Measurements from ENCODE around the gene OLFM4. TPM values are rescaled to one million over a fixed set of nuclear protein-coding genes. Genes with fewer than 3 reads are reported as not detected.

Gene OLFM4
- total and polyA plus RNA-seq, 4 experiments from 2014 or later = not detected

DNA sequence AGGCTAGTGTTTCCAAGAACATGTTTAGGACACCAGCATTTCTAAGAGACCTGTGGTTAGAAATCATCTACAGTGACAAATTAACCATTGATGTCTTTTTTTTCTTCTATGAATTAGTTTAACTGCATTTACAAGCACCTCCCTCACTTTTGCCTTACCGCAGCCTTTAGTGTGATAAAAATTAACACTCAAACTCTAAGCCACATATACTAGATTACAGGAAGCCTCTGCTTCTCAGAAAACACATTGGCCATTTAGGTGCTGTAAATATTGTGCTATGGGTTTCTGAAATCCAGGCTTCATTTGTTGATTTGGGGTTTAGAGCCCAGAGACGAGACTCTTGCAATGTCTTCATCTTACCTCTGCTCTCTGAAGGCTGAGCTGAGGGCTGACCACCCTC lies 34.6 kb upstream of the OLFM4 start:
- Mint-ChIP-seq H3K4me1 (no peaks in the 10 kb centered on the region), H3K4me3 (no peak overlapping the region), H3K27me3 (peaks cover 0 to 7% of the 10 kb centered on the region in 2 donors), H3K27ac (no peak overlapping the region), H3K36me3 (no peaks in the 10 kb centered on the region), H3K9me3 (peaks cover 0 to 2% (median 0%) of the 10 kb centered on the region in 8 donors)
- Histone ChIP-seq H3K27me3 (ENCODE audit: insufficient read depth, low read length) (no peaks in the 10 kb centered on the region), H3K4me1 (ENCODE audit: insufficient read depth, low read length) (no peaks in the 10 kb centered on the region), H3K36me3 (ENCODE audit: insufficient read depth, low read length) (no peaks in the 10 kb centered on the region), H3K9me3 (ENCODE audit: control insufficient read depth in 1 of 2, low read length in 2 of 2) (no peaks in the 10 kb centered on the region), H3K27ac (ENCODE audit: low read depth, low read length) (no peak overlapping the region), H3K4me3 (ENCODE audit: low read length in 2 of 2) (no peak overlapping the region)
- intact Hi-C loops (cut with micrococcal nuclease) = no loop called here
- ChIA-PET POLR2A (ENCODE audit: partially characterized antibody) (no interaction called here), CTCF (ENCODE audit: partially characterized antibody) (interaction anchor here (3.3 kb wide), 1 partner anchor 25 kb away, joined by 14 read pairs; no protein-coding TSS in a partner anchor)
- no peak for DNase-seq

DNA sequence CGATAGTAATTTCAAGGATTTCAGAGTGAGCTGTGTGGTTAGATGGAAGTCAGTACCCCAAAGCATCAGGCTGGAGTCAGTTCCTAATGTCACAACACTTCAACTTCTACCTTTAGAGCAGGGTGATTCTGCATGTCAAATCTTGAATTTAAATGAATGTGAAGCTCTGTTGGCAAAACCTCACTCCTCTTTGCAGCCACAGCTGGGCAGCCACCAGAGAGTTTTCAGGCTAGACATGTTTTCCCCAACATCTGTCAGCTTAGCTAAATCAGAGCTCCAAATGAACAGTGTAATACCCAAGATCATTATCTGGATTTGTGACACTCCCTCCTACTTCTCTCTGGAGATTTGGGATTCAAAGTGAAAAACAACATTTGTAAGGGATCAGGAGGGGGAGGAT lies 33.7 kb upstream of the OLFM4 start:
- no peak for DNase-seq
- CTCF ChIA-PET (ENCODE audit: partially characterized antibody) = interaction anchor here (3.3 kb wide), 1 partner anchor 26 kb away, joined by 14 read pairs; no protein-coding TSS in a partner anchor
- no peaks in the 10 kb centered on the region for H3K36me3 Mint-ChIP-seq
- no peak overlapping the region for H3K27ac ChIP-seq (ENCODE audit: low read depth, low read length)
- no peaks in the 10 kb centered on the region for H3K27me3 ChIP-seq (ENCODE audit: insufficient read depth, low read length)
- no peak overlapping the region for H3K4me3 Mint-ChIP-seq
- H3K9me3 Mint-ChIP-seq = peaks cover 0 to 2% (median 0%) of the 10 kb centered on the region in 8 donors
- H3K9me3 ChIP-seq (ENCODE audit: control insufficient read depth in 1 of 2, low read length in 2 of 2) = no peaks in the 10 kb centered on the region
- no peak overlapping the region for H3K27ac Mint-ChIP-seq
- H3K4me1 ChIP-seq (ENCODE audit: insufficient read depth, low read length) = no peaks in the 10 kb centered on the region
- intact Hi-C loops (cut with micrococcal nuclease) = no loop called here
- H3K27me3 Mint-ChIP-seq = peaks cover 0 to 7% of the 10 kb centered on the region in 2 donors
- peaks cover 0 to 3% (median 0%) of the 10 kb centered on the region in 4 donors for H3K4me1 Mint-ChIP-seq
- POLR2A ChIA-PET (ENCODE audit: partially characterized antibody) = no interaction called here
- no peaks in the 10 kb centered on the region for H3K36me3 ChIP-seq (ENCODE audit: insufficient read depth, low read length)
- no peak overlapping the region for H3K4me3 ChIP-seq (ENCODE audit: low read length in 2 of 2)

DNA sequence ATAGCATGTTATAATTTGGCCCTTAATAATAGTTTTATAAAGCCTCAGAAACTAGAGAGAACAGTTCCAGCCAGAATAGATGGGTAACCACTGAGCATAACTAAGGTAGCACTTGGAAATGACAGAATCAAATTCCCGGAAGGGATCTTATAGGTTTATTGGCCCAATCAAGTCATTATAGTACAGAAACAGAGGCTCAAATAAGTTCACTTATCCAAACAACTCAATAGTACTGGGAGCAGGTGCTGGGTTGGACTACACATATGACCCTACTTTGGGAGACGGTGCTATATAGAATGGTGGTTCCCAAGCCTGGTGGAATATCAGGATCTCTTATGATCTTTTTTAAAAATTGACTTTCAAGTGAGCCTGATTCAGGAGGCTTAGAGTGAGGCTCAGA lies 32.7 kb upstream of the OLFM4 start:
- no peak overlapping the region for H3K27ac ChIP-seq (ENCODE audit: low read depth, low read length)
- no peak overlapping the region for H3K4me3 ChIP-seq (ENCODE audit: low read length in 2 of 2)
- Mint-ChIP-seq H3K27ac (no peak overlapping the region), H3K9me3 (peaks cover 0 to 5% (median 0%) of the 10 kb centered on the region in 8 donors), H3K36me3 (no peaks in the 10 kb centered on the region), H3K4me3 (no peak overlapping the region), H3K27me3 (peaks cover 0 to 6% of the 10 kb centered on the region in 2 donors), H3K4me1 (peaks cover 0 to 3% (median 0%) of the 10 kb centered on the region in 4 donors)
- intact Hi-C loops (cut with micrococcal nuclease) = no loop called here
- H3K27me3 ChIP-seq (ENCODE audit: insufficient read depth, low read length) = no peaks in the 10 kb centered on the region
- ChIA-PET CTCF (ENCODE audit: partially characterized antibody) (interaction anchor here (3.3 kb wide), 1 partner anchor 27 kb away, joined by 14 read pairs; no protein-coding TSS in a partner anchor), POLR2A (ENCODE audit: partially characterized antibody) (no interaction called here)
- no peaks in the 10 kb centered on the region for H3K9me3 ChIP-seq (ENCODE audit: control insufficient read depth in 1 of 2, low read length in 2 of 2)
- no peak for DNase-seq
- H3K36me3 ChIP-seq (ENCODE audit: insufficient read depth, low read length) = no peaks in the 10 kb centered on the region
- H3K4me1 ChIP-seq (ENCODE audit: insufficient read depth, low read length) = no peaks in the 10 kb centered on the region

DNA sequence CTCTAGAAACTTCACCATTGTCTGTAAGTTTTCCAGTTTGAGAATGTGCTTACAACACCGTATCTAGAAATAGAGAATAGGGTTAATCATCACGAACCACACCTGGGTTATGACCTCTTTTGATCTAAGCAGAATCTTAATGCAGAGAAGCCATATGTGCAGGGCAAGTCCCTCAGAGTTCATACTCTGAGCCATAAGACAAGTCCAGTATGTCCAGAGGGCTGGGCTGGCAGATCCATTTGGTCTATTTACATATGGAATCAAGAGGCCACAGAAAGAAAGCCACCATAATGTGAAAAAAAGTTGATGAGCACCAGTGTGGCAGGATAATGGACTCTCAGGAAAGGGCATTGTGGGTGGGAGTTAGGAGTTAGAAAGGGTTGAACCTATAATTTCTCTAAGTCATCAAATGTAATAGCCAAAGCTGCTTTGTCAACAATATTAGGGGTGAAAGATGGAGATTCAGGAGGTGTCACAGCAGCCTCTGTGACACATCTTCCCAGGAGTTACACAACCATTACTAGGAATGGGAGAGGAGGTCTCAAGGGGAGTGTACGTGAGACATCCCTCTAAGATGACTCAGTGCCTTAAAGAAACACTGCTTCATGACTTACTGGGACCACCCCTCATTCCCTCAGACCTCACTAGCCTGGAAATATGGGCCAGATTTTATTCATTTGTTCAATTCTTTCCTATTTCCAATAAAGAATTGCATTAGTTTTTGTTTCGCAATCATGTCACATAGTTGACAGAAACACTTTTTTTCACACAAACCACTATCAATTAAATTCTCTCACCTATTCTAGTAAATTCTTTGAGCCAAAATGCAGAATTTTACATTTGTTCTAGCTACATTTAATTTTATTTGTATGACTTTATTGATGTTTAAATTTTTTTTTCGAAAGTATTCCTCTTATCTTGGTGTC lies 30.4 kb upstream of the OLFM4 start:
- DNase-seq = no peak
- Mint-ChIP-seq H3K9me3 (peaks cover 0 to 5% (median 0%) of the 10 kb centered on the region in 8 donors), H3K4me1 (peaks cover 0 to 3% (median 0%) of the 10 kb centered on the region in 4 donors), H3K36me3 (no peaks in the 10 kb centered on the region), H3K27me3 (peaks cover 3% of the 10 kb centered on the region in 2 donors), H3K27ac (no peak overlapping the region), H3K4me3 (no peak overlapping the region)
- intact Hi-C loops (cut with micrococcal nuclease) = no loop called here
- Histone ChIP-seq H3K9me3 (ENCODE audit: control insufficient read depth in 1 of 2, low read length in 2 of 2) (no peaks in the 10 kb centered on the region), H3K4me1 (ENCODE audit: insufficient read depth, low read length) (no peaks in the 10 kb centered on the region), H3K4me3 (ENCODE audit: low read length in 2 of 2) (no peak overlapping the region), H3K27ac (ENCODE audit: low read depth, low read length) (no peak overlapping the region), H3K36me3 (ENCODE audit: insufficient read depth, low read length) (no peaks in the 10 kb centered on the region), H3K27me3 (ENCODE audit: insufficient read depth, low read length) (no peaks in the 10 kb centered on the region)
- ChIA-PET POLR2A (ENCODE audit: partially characterized antibody) (no interaction called here), CTCF (ENCODE audit: partially characterized antibody) (interaction anchor here (1.6 kb wide), 1 partner anchor 30 kb away, joined by 4 read pairs; no protein-coding TSS in a partner anchor)

DNA sequence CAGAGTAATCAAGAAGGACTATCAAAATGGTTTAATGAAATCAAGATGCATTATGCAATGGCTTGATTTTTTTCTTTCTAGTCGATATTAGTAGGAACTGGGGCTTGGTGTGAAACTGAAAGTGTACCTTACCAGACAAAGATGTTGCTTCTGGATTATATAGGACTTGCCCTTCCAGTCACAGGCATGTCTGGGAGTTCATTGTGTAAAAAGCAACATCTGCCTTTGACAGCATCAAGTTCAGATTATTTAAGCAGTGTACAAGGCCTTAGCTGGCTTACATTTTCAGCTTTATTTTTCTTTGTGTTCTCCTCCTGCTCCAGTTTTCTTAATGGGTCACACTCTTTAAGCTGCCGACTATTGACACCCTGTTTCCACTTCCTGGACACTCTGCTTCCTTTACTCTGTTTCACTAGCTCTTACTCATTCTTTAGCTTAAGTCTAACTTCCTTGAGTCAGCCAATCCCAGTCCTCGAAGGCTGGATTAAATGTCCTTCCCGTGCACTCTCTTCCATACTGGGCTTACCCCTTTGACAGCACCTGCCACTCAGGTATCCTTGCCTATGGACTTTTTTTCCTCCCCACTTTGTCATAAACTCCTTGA lies 29.4 kb upstream of the OLFM4 start:
- no peaks in the 10 kb centered on the region for H3K27me3 ChIP-seq (ENCODE audit: insufficient read depth, low read length)
- no peak overlapping the region for H3K4me3 ChIP-seq (ENCODE audit: low read length in 2 of 2)
- intact Hi-C loops (cut with micrococcal nuclease) = no loop called here
- Mint-ChIP-seq H3K4me3 (no peak overlapping the region), H3K4me1 (peaks cover 0 to 3% (median 0%) of the 10 kb centered on the region in 4 donors), H3K36me3 (no peaks in the 10 kb centered on the region), H3K9me3 (peaks cover 0 to 5% (median 0%) of the 10 kb centered on the region in 8 donors), H3K27me3 (peaks cover 3% of the 10 kb centered on the region in 2 donors), H3K27ac (no peak overlapping the region)
- POLR2A ChIA-PET (ENCODE audit: partially characterized antibody) = no interaction called here
- CTCF ChIA-PET (ENCODE audit: partially characterized antibody) = interaction anchor here (1.6 kb wide), 1 partner anchor 31 kb away, joined by 4 read pairs; no protein-coding TSS in a partner anchor
- H3K36me3 ChIP-seq (ENCODE audit: insufficient read depth, low read length) = no peaks in the 10 kb centered on the region
- DNase-seq = no peak
- H3K9me3 ChIP-seq (ENCODE audit: control insufficient read depth in 1 of 2, low read length in 2 of 2) = no peaks in the 10 kb centered on the region
- no peaks in the 10 kb centered on the region for H3K4me1 ChIP-seq (ENCODE audit: insufficient read depth, low read length)
- no peak overlapping the region for H3K27ac ChIP-seq (ENCODE audit: low read depth, low read length)

DNA sequence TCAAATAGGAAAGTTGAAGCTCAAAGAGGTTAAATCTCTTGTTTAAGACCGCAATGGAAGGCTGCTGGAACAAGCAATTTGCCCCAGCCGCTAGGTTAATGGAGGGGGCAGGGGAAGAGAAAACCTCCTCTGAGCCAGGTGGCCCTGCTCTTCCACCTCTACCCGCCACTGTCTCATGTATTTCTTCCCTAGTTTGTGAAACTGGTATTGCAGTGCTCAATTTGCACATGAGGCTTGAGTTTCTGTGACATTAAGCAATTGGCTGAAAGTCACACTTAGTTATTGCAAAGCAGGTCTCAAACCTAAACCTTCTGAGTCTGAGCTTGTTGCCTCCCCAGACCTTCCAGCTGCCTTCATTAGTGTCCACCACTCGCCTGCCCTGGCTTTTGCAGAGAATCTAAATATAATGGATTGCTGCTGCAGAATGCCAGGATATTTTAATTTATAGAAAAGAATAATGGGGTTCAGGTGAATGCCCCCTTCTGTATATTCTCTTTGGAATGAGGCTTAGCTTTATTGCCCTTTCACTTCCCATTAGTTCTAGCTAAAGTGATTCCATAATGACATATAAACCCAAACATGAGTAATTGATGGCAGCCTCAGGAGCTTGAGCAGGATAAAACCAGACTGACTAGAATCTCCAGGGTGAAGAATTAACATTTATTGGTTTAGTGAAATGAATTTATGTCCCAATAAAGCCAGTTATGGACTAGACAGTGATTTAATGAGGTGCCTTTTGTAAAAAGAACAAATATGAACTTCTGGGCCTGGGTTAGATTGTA lies 27.0 kb upstream of the OLFM4 start:
- intact Hi-C loops (cut with micrococcal nuclease) = no loop called here
- no peak for DNase-seq
- ChIA-PET POLR2A (ENCODE audit: partially characterized antibody) (no interaction called here), CTCF (ENCODE audit: partially characterized antibody) (interaction anchor here (1.3 kb wide), 1 partner anchor 34 kb away, joined by 3 read pairs; no protein-coding TSS in a partner anchor)
- H3K4me3 Mint-ChIP-seq = no peak overlapping the region
- Histone ChIP-seq H3K4me1 (ENCODE audit: insufficient read depth, low read length) (no peaks in the 10 kb centered on the region), H3K36me3 (ENCODE audit: insufficient read depth, low read length) (no peaks in the 10 kb centered on the region), H3K27ac (ENCODE audit: low read depth, low read length) (no peak overlapping the region), H3K4me3 (ENCODE audit: low read length in 2 of 2) (no peak overlapping the region), H3K27me3 (ENCODE audit: insufficient read depth, low read length) (no peaks in the 10 kb centered on the region), H3K9me3 (ENCODE audit: control insufficient read depth in 1 of 2, low read length in 2 of 2) (no peaks in the 10 kb centered on the region)
- H3K27me3 Mint-ChIP-seq = peaks cover 0 to 3% of the 10 kb centered on the region in 2 donors
- peaks cover 0 to 3% (median 0%) of the 10 kb centered on the region in 8 donors for H3K9me3 Mint-ChIP-seq
- H3K27ac Mint-ChIP-seq = no peak overlapping the region
- no peaks in the 10 kb centered on the region for H3K36me3 Mint-ChIP-seq
- peaks cover 0 to 3% (median 0%) of the 10 kb centered on the region in 4 donors for H3K4me1 Mint-ChIP-seq

Measured in CD4-positive, alpha-beta memory T cell (primary cell).